Measurements from ENCODE around the gene EXOC7. TPM values are rescaled to one million over a fixed set of nuclear protein-coding genes. Genes with fewer than 3 reads are reported as not detected.

Gene EXOC7
- total RNA-seq, 2 experiments from 2014 or later: 63.3 to 66.0 TPM

GRCh38 chr17:76137351-76138233 is 34.0 kb upstream of the EXOC7 start:
- no peaks in the 10 kb centered on the region for H3K36me3 Mint-ChIP-seq
- ChIA-PET POLR2A (no interaction called here), CTCF (no interaction called here)
- H3K27ac Mint-ChIP-seq: no peak overlapping the region
- no peak for DNase-seq
- peaks cover 8% of the 10 kb centered on the region for H3K27me3 Mint-ChIP-seq
- intact Hi-C loops (cut with micrococcal nuclease): loop anchor here (10.0 kb wide), 1 partner anchor 247 kb away; the partner anchor contains the start of gene SPHK1
- no peaks in the 10 kb centered on the region for H3K9me3 Mint-ChIP-seq
- no peak overlapping the region for H3K4me3 Mint-ChIP-seq
- H3K4me1 Mint-ChIP-seq (ENCODE audit: low read depth): peaks cover 25% of the 10 kb centered on the region

GRCh38 chr17:76137001-76137350 is 33.4 kb upstream of the EXOC7 start:
- no peak for DNase-seq
- Mint-ChIP-seq H3K36me3 (no peaks in the 10 kb centered on the region), H3K4me1 (ENCODE audit: low read depth) (peaks cover 19% of the 10 kb centered on the region), H3K27ac (no peak overlapping the region), H3K9me3 (no peaks in the 10 kb centered on the region), H3K27me3 (peaks cover 8% of the 10 kb centered on the region), H3K4me3 (no peak overlapping the region)
- intact Hi-C loops (cut with micrococcal nuclease): loop anchor here (10.0 kb wide), 1 partner anchor 248 kb away; the partner anchor contains the start of gene SPHK1
- CTCF ChIA-PET: no interaction called here
- POLR2A ChIA-PET: no interaction called here

GRCh38 chr17:76136276-76137000 is 32.9 kb upstream of the EXOC7 start:
- intact Hi-C loops (cut with micrococcal nuclease): loop anchor here (10.0 kb wide), 1 partner anchor 248 kb away; the partner anchor contains the start of gene SPHK1

GRCh38 chr17:76135810-76136188 is 32.2 kb upstream of the EXOC7 start:
- no peak for DNase-seq
- intact Hi-C loops (cut with micrococcal nuclease): loop anchor here (10.0 kb wide), 1 partner anchor 249 kb away; the partner anchor contains the start of gene SPHK1
- H3K27me3 Mint-ChIP-seq: peaks cover 8% of the 10 kb centered on the region
- H3K9me3 Mint-ChIP-seq: no peaks in the 10 kb centered on the region
- H3K4me1 Mint-ChIP-seq (ENCODE audit: low read depth): peaks cover 12% of the 10 kb centered on the region
- no peak overlapping the region for H3K27ac Mint-ChIP-seq
- H3K4me3 Mint-ChIP-seq: no peak overlapping the region
- no peaks in the 10 kb centered on the region for H3K36me3 Mint-ChIP-seq
- ChIA-PET POLR2A (no interaction called here), CTCF (no interaction called here)

More at GRCh38 chr17:76136276-76137000, 32.9 kb upstream of the EXOC7 start:
- Mint-ChIP-seq H3K4me1 (ENCODE audit: low read depth) (peaks cover 13% of the 10 kb centered on the region), H3K36me3 (no peaks in the 10 kb centered on the region), H3K4me3 (no peak overlapping the region), H3K9me3 (no peaks in the 10 kb centered on the region), H3K27ac (no peak overlapping the region), H3K27me3 (peaks cover 8% of the 10 kb centered on the region)
- DNase-seq: no peak
- ChIA-PET POLR2A (no interaction called here), CTCF (no interaction called here)

GRCh38 chr17:76134911-76135809 is 31.6 kb upstream of the EXOC7 start:
- Mint-ChIP-seq H3K9me3 (no peaks in the 10 kb centered on the region), H3K27ac (no peak overlapping the region), H3K36me3 (no peaks in the 10 kb centered on the region), H3K4me1 (ENCODE audit: low read depth) (peaks cover 7% of the 10 kb centered on the region), H3K4me3 (no peak overlapping the region), H3K27me3 (peaks cover 4% of the 10 kb centered on the region)
- CTCF ChIA-PET: interaction anchor here (0.7 to 1.2 kb wide), 3 partner anchors 10 to 144 kb away, joined by 3 to 5 read pairs (median 3); no protein-coding TSS in a partner anchor
- POLR2A ChIA-PET: no interaction called here
- intact Hi-C loops (cut with micrococcal nuclease): loop anchor here (10.0 kb wide), 1 partner anchor 250 kb away; the partner anchor contains the start of gene SPHK1
- DNase-seq: no peak

- Mint-ChIP-seq H3K9me3 (no peaks in the 10 kb centered on the region), H3K4me3 (no peak overlapping the region), H3K4me1 (ENCODE audit: low read depth) (peaks cover 7% of the 10 kb centered on the region), H3K36me3 (no peaks in the 10 kb centered on the region), H3K27ac (no peak overlapping the region), H3K27me3 (no peaks in the 10 kb centered on the region)
- ChIA-PET CTCF (interaction anchor here (0.5 to 1.9 kb wide), 4 partner anchors 11 to 147 kb away, joined by 3 to 7 read pairs (median 5); no protein-coding TSS in a partner anchor), POLR2A (interaction anchor here (1.6 kb wide), 1 partner anchor 89 kb away, joined by 3 read pairs; no protein-coding TSS in a partner anchor)
- intact Hi-C loops (cut with micrococcal nuclease): loop anchor here (10.0 kb wide), 1 partner anchor 252 kb away; the partner anchor contains the start of gene SPHK1
- DNase-seq: no peak
Measured at GRCh38 chr17:76132574-76133338, 29.2 kb upstream of the EXOC7 start.

GRCh38 chr17:76131692-76132573 is 28.3 kb upstream of the EXOC7 start:
- no peaks in the 10 kb centered on the region for H3K27me3 Mint-ChIP-seq
- no peaks in the 10 kb centered on the region for H3K36me3 Mint-ChIP-seq
- no peak overlapping the region for H3K4me3 Mint-ChIP-seq
- H3K4me1 Mint-ChIP-seq (ENCODE audit: low read depth): peaks cover 10% of the 10 kb centered on the region
- DNase-seq: no peak
- ChIA-PET CTCF (interaction anchor here (1.4 to 1.9 kb wide), 2 partner anchors 10 to 147 kb away, joined by 6 to 7 read pairs; no protein-coding TSS in a partner anchor), POLR2A (no interaction called here)
- H3K27ac Mint-ChIP-seq: no peak overlapping the region
- intact Hi-C loops (cut with micrococcal nuclease): loop anchor here (10.0 kb wide), 1 partner anchor 253 kb away; the partner anchor contains the start of gene SPHK1
- H3K9me3 Mint-ChIP-seq: no peaks in the 10 kb centered on the region

GRCh38 chr17:76131051-76131691 is 27.6 kb upstream of the EXOC7 start:
- ChIA-PET CTCF (no interaction called here), POLR2A (no interaction called here)
- no peaks in the 10 kb centered on the region for H3K9me3 Mint-ChIP-seq
- no peak overlapping the region for H3K4me3 Mint-ChIP-seq
- no peak overlapping the region for H3K27ac Mint-ChIP-seq
- H3K4me1 Mint-ChIP-seq (ENCODE audit: low read depth): peaks cover 15% of the 10 kb centered on the region
- intact Hi-C loops (cut with micrococcal nuclease): loop anchor here (10.0 kb wide), 1 partner anchor 254 kb away; the partner anchor contains the start of gene SPHK1
- no peaks in the 10 kb centered on the region for H3K27me3 Mint-ChIP-seq
- H3K36me3 Mint-ChIP-seq: no peaks in the 10 kb centered on the region
- DNase-seq: no peak

GRCh38 chr17:76130473-76130872 is 26.9 kb upstream of the EXOC7 start:
- no peak overlapping the region for H3K27ac Mint-ChIP-seq
- ChIA-PET CTCF (interaction anchor here (0.6 to 1.4 kb wide), 2 partner anchors 49 to 116 kb away, joined by 3 read pairs; no protein-coding TSS in a partner anchor), POLR2A (interaction anchor here (0.9 kb wide), 1 partner anchor 125 kb away, joined by 3 read pairs; no protein-coding TSS in a partner anchor)

More at GRCh38 chr17:76130473-76130872, 26.9 kb upstream of the EXOC7 start:
- no peaks in the 10 kb centered on the region for H3K9me3 Mint-ChIP-seq
- no peak overlapping the region for H3K4me3 Mint-ChIP-seq
- intact Hi-C loops (cut with micrococcal nuclease): loop anchor here (10.0 kb wide), 1 partner anchor 254 kb away; the partner anchor contains the start of gene SPHK1
- DNase-seq: no peak
- H3K27me3 Mint-ChIP-seq: no peaks in the 10 kb centered on the region
- peaks cover 15% of the 10 kb centered on the region for H3K4me1 Mint-ChIP-seq (ENCODE audit: low read depth)
- H3K36me3 Mint-ChIP-seq: no peaks in the 10 kb centered on the region

Measured in activated CD4-positive, alpha-beta memory T cell treated with anti-CD3 and anti-CD28 coated beads for 36 hours (primary cell).